Measurements from ENCODE around the gene CDYL. TPM values are rescaled to one million over a fixed set of nuclear protein-coding genes. Genes with fewer than 3 reads are reported as not detected.
"Not testable (repeated sequence)": the region's sequence is repeated elsewhere in the genome, so short reads cannot be mapped to it uniquely, and the experiment has no call there.

Gene CDYL
- total RNA-seq, 2 donors from 2014 or later = 6.6 to 8.0 TPM

DNA sequence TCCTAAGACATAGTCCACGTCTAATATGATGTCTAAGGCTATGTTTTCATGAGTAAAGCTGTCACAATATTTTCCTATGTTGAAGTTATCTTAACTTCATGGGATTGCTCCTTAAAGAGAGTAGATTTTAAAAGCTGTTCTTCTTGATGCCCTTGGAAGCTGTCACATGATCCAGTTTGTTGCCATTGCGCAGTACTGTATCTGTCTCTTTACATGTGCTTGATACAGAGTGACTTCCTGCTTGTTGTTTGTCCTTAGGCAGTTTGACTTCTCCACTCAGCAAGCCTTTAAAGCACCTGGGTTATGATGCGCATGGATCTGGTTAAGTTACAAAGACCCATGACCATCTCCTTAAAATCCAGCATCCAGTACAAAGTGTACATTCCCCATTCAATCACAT is 85.4 kb downstream of the CDYL start:
- ATAC-seq (no peak), DNase-seq (no peak)
- intact Hi-C loops (cut with DNase I) = no loop called here
- Histone ChIP-seq H3K4me1 (peaks cover 13% of the 10 kb centered on the region), H3K27me3 (no peaks in the 10 kb centered on the region), H3K9me3 (peaks cover 0 to 7% (median 0%) of the 10 kb centered on the region in 3 donors), H3K27ac (no peak overlapping the region), H3K4me3 (no peak overlapping the region), H3K36me3 (replicated peaks in 1 of 2; ENCODE audit: insufficient read depth in 1 of 2, low read depth in 2 of 2) (no peaks in the 10 kb centered on the region)
- TF ChIP-seq, protein P1, sequence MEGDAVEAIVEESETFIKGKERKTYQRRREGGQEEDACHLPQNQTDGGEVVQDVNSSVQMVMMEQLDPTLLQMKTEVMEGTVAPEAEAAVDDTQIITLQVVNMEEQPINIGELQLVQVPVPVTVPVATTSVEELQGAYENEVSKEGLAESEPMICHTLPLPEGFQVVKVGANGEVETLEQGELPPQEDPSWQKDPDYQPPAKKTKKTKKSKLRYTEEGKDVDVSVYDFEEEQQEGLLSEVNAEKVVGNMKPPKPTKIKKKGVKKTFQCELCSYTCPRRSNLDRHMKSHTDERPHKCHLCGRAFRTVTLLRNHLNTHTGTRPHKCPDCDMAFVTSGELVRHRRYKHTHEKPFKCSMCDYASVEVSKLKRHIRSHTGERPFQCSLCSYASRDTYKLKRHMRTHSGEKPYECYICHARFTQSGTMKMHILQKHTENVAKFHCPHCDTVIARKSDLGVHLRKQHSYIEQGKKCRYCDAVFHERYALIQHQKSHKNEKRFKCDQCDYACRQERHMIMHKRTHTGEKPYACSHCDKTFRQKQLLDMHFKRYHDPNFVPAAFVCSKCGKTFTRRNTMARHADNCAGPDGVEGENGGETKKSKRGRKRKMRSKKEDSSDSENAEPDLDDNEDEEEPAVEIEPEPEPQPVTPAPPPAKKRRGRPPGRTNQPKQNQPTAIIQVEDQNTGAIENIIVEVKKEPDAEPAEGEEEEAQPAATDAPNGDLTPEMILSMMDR (IDR thresholded peaks at IDR 0.05) = no peak
- no peak for TF ChIP-seq POLR2A (IDR thresholded peaks at IDR 0.05)
- WGBS, 2 donors = 88 to 95% methylated on average over 3 of the region's 3 CpGs

DNA sequence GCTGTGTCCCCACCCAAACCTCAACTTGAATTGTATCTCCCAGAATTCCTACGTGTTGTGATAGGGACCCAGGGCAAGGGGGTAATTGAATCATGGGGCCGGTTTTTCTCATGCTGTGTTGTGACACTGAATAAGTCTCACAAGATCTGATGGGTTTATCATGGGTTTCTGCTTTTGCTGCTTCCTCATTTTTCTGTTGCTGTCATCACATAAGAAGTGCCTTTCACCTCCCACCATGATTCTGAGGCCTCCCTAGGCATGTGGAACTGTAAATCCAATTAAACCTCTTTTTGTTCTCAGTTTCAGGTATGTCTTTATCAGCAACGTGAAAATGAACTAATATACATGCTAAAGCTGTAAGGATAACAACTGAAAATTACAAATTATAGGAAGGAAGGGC is 88.3 kb downstream of the CDYL start:
- Histone ChIP-seq H3K27me3 (no peaks in the 10 kb centered on the region), H3K36me3 (replicated peaks in 1 of 2; ENCODE audit: insufficient read depth in 1 of 2, low read depth in 2 of 2) (no peaks in the 10 kb centered on the region), H3K9me3 (peaks cover 0 to 7% (median 0%) of the 10 kb centered on the region in 3 donors), H3K4me3 (no peak overlapping the region), H3K27ac (no peak overlapping the region), H3K4me1 (no peaks in the 10 kb centered on the region)
- 74 to 80% methylated on average over 3 of the region's 3 CpGs for WGBS, 2 donors
- intact Hi-C loops (cut with DNase I) = no loop called here
- no peak for ATAC-seq
- TF ChIP-seq, protein P1 (IDR thresholded peaks at IDR 0.05) = no peak
- TF ChIP-seq POLR2A (IDR thresholded peaks at IDR 0.05) = no peak
- DNase-seq = no peak

DNA sequence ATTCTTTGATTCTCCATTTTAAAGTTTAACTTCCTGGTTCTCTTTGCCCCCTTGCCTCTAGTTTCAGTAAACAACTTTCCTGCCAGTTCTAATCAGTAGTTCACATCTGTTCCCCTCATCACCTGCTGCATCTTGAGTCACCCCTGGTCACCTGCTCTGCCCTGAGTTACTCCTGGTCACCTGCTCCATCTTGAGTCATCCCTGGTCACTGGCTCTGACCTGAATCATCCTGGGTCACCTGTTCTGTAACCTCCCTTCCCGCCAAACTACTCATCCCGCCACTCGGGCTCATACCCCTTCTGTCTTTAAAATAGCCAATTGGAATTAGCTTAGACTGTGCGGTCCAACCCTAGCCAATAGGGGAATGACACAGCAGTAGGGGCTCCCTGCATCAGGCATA is 88.8 kb downstream of the CDYL start:
- ATAC-seq; H3K4me1 ChIP-seq; DNase-seq; H3K4me3 ChIP-seq; H3K27ac ChIP-seq; intact Hi-C loops (cut with DNase I); H3K9me3 ChIP-seq; H3K36me3 ChIP-seq (replicated peaks in 1 of 2; ENCODE audit: insufficient read depth in 1 of 2, low read depth in 2 of 2); H3K27me3 ChIP-seq: not testable (repeated sequence)
- WGBS, 2 donors = 98% methylated on average over 4 of the region's 4 CpGs

- Histone ChIP-seq H3K27ac (no peak overlapping the region), H3K27me3 (no peaks in the 10 kb centered on the region), H3K9me3 (no peaks in the 10 kb centered on the region), H3K4me1 (peaks cover 6% of the 10 kb centered on the region), H3K4me3 (no peak overlapping the region), H3K36me3 (replicated peaks in 1 of 2; ENCODE audit: insufficient read depth in 1 of 2, low read depth in 2 of 2) (no peaks in the 10 kb centered on the region)
- no peak for ATAC-seq
- intact Hi-C loops (cut with DNase I) = no loop called here
- 93 to 95% methylated on average over 3 of the region's 3 CpGs for WGBS, 2 donors
- DNase-seq = no peak
- no peak for TF ChIP-seq POLR2A (IDR thresholded peaks at IDR 0.05)
Measured at GRCh38 chr6:4870821-4871494, 94.8 kb downstream of the CDYL start.

- WGBS, 2 donors = 90 to 94% methylated on average over 5 of the region's 5 CpGs
- Histone ChIP-seq H3K4me1 (peaks cover 6% of the 10 kb centered on the region), H3K27ac (no peak overlapping the region), H3K27me3 (no peaks in the 10 kb centered on the region), H3K4me3 (no peak overlapping the region), H3K36me3 (replicated peaks in 1 of 2; ENCODE audit: insufficient read depth in 1 of 2, low read depth in 2 of 2) (no peaks in the 10 kb centered on the region), H3K9me3 (no peaks in the 10 kb centered on the region)
- ATAC-seq (no peak), DNase-seq (no peak)
- intact Hi-C loops (cut with DNase I) = no loop called here
- TF ChIP-seq POLR2A (IDR thresholded peaks at IDR 0.05) = no peak
- TF ChIP-seq, protein P1 (IDR thresholded peaks at IDR 0.05) = no peak
Measured at GRCh38 chr6:4871825-4872224, 95.6 kb downstream of the CDYL start.

GRCh38 chr6:4872841-4873240 is 96.6 kb downstream of the CDYL start:
- H3K4me1 ChIP-seq = peaks cover 6% of the 10 kb centered on the region
- no peak overlapping the region for H3K4me3 ChIP-seq
- DNase-seq = no peak
- H3K27ac ChIP-seq = no peak overlapping the region
- WGBS, 2 donors = 39 to 42% methylated on average over 2 of the region's 2 CpGs
- intact Hi-C loops (cut with DNase I) = no loop called here
- no peaks in the 10 kb centered on the region for H3K27me3 ChIP-seq
- no peaks in the 10 kb centered on the region for H3K36me3 ChIP-seq (replicated peaks in 1 of 2; ENCODE audit: insufficient read depth in 1 of 2, low read depth in 2 of 2)
- no peak for ATAC-seq
- no peak for TF ChIP-seq POLR2A (IDR thresholded peaks at IDR 0.05)
- TF ChIP-seq, protein P1 (IDR thresholded peaks at IDR 0.05) = no peak
- H3K9me3 ChIP-seq = no peaks in the 10 kb centered on the region

All from body of pancreas (tissue), 4 donors.